GM10847 (cell line): ENCODE results near the gene MOCOS.

Experiments used
- POLR2A ChIP-seq: IDR thresholded peaks from 2 replicates; pipeline ENCODE4 v1.6.1; 2011; ENCODE audit not compliant: insufficient read length; ENCODE audit errors: extremely low read depth

The MOCOS gene

GRCh38 chr18:36302676-36303075 lies 115.4 kb downstream of the MOCOS start:
- no peak for TF ChIP-seq POLR2A

- no peak for TF ChIP-seq POLR2A
Observed at GRCh38 chr18:36303211-36303844, 116.0 kb downstream of the MOCOS start.

- TF ChIP-seq POLR2A, result no peak
Observed at GRCh38 chr18:36304723-36305122, 117.4 kb downstream of the MOCOS start.

GRCh38 chr18:36305375-36305774 lies 118.1 kb downstream of the MOCOS start:
- TF ChIP-seq POLR2A, result no peak

GRCh38 chr18:36307513-36307912 lies 120.2 kb downstream of the MOCOS start:
- TF ChIP-seq POLR2A, result no peak

GRCh38 chr18:36308711-36309435 lies 121.6 kb downstream of the MOCOS start:
- no peak for TF ChIP-seq POLR2A

GRCh38 chr18:36309436-36310391 lies 122.4 kb downstream of the MOCOS start:
- TF ChIP-seq POLR2A, result no peak

GRCh38 chr18:36311026-36311570 lies 123.8 kb downstream of the MOCOS start:
- TF ChIP-seq POLR2A, result no peak

- TF ChIP-seq POLR2A, result no peak
Observed at GRCh38 chr18:36312806-36313395, 125.6 kb downstream of the MOCOS start.

GRCh38 chr18:36314098-36314497 lies 126.8 kb downstream of the MOCOS start:
- no peak for TF ChIP-seq POLR2A

GRCh38 chr18:36314754-36315153 lies 127.5 kb downstream of the MOCOS start:
- no peak for TF ChIP-seq POLR2A

- TF ChIP-seq POLR2A, result no peak
Observed at GRCh38 chr18:36315736-36316135, 128.4 kb downstream of the MOCOS start.

- no peak for TF ChIP-seq POLR2A
Observed at GRCh38 chr18:36316246-36316645, 128.9 kb downstream of the MOCOS start.
